Measurements from ENCODE around the gene DOCK4.

DNA sequence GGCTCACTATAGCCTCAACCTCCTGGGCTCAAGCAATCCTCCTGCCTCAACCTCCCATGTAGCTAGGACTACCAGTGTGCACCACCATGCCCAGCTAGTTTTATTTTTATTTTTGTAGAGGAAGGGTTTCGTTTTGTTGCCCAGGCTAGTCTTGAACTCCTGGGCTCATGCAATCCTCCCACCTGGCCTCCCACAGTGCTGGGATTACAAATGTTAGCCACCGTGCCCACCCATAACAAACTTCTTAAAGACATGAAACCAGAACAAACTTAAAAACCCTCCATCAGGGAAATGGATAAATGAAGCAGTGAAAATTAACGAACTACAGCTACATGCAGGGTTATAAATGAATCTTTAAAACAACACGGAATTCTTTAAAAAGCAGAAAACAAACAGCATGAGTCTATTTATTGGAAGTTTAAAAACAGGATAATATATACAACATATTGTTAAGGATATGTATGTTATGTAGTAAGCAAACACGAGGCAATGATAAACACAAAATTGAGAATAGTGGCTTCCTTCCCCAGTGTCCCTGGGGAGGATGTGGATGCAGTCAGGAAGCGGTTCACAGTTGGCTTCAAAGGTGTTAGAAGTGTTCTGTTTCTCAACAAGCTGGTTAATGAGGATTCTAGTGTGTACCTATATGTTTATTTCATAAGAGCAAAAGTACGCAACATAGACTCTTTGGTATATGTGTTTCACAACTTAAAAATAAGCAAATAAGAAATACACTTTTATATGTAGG is 515.7 kb downstream of the DOCK4 start:
- TF ChIP-seq, protein P1, sequence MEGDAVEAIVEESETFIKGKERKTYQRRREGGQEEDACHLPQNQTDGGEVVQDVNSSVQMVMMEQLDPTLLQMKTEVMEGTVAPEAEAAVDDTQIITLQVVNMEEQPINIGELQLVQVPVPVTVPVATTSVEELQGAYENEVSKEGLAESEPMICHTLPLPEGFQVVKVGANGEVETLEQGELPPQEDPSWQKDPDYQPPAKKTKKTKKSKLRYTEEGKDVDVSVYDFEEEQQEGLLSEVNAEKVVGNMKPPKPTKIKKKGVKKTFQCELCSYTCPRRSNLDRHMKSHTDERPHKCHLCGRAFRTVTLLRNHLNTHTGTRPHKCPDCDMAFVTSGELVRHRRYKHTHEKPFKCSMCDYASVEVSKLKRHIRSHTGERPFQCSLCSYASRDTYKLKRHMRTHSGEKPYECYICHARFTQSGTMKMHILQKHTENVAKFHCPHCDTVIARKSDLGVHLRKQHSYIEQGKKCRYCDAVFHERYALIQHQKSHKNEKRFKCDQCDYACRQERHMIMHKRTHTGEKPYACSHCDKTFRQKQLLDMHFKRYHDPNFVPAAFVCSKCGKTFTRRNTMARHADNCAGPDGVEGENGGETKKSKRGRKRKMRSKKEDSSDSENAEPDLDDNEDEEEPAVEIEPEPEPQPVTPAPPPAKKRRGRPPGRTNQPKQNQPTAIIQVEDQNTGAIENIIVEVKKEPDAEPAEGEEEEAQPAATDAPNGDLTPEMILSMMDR (IDR thresholded peaks at IDR 0.05; ENCODE audit: insufficient read depth, low read length, poor library complexity, severe bottlenecking), result no peak
- TF ChIP-seq EZH2phosphoT487 (conservative IDR thresholded peaks at IDR 0.05; ENCODE audit: low read length), result no peak
